IPS-18c (cell line): ENCODE results near the gene AHNAK2.
"Not testable (repeated sequence)": the region's sequence is repeated elsewhere in the genome, so short reads cannot be mapped to it uniquely, and the experiment has no call there.

Experiments used
- H3K4me3 ChIP-seq: 2 replicates; pipeline ENCODE4 v1.7.0; 2013; ENCODE audit warnings: low read depth, mild to moderate bottlenecking, low read length, moderate library complexity; ENCODE audit not compliant: insufficient read depth
- H3K9me3 ChIP-seq: one replicate; pipeline ENCODE4 v1.6.1; 2013; ENCODE audit warnings: mild to moderate bottlenecking, low read length, moderate library complexity; ENCODE audit not compliant: control insufficient read depth, insufficient read depth

The AHNAK2 gene

DNA sequence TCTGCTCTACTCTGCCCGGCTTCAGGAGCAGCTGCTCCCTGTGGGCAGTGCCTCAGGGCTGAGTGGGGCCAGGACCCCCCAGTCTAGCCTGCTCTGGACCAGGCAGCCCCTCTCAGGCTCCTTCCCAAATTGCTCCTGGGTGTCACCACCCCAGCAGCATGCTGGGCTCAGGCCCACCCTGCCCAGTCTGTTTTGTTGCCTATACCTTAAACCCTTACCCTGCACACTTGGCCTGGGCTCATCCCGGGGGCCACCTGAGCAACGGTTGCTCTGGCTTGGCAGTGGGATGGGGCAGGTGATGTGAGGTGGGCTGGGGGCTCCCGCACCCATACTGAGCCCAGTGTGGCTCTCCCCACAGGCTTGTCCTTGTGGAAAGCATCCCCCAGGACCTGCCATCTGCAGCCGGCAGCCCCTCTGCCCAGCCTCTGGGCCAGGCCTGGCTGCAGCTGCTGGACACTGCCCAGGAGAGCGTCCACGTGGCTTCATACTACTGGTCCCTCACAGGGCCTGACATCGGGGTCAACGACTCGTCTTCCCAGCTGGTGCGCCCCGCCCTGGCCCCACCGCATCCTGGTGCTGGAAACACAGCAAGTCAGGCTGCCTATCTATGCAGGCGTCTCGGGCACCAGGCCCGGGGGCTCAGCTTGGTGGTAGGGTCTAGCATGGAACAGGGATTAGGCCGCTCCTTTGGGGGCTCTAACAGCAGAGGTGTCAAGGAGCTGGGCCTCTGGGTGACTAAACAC lies 49.6 kb downstream of the AHNAK2 start:
- H3K4me3 ChIP-seq = no peak overlapping the region
- H3K9me3 ChIP-seq = no peaks in the 10 kb centered on the region

DNA sequence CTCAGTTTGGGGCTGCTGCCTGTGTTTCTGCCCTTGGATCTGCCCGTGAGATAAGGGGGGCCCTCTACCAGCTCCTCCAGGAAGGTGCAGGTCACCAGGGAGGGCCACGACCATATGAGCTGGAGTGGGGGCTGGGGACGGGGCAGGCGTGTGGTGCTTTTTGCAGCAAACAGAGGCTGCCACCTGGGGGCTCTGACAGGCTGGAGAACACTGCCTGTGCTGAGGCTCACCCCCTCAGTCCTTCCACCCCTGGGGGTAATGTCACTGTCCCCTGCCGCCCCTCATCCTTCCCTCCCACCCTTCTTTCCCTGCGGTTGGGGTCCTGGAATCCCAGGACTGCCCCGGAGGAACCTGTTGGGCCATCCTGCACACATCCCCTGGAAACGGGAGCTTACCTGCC lies 50.3 kb downstream of the AHNAK2 start:
- H3K4me3 ChIP-seq = no peak overlapping the region
- no peaks in the 10 kb centered on the region for H3K9me3 ChIP-seq

DNA sequence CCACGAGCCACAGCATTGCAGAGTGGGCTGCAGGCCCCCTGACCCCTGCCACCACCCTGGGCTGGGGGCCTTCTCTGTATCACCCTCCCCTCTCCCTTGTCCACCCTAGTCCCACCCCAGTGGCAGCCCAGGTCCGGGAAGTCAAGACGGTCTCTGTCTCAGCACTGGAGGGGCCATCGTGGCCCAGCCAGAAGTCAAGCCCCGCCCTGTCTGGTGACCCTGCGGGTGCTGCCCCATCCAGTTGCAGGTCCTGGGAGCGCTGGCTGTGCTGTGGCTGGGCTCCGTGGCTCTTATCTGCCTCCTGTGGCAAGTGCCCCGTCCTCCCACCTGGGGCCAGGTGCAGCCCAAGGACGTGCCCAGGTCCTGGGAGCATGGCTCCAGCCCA lies 50.8 kb downstream of the AHNAK2 start:
- no peak overlapping the region for H3K4me3 ChIP-seq
- H3K9me3 ChIP-seq = no peaks in the 10 kb centered on the region

DNA sequence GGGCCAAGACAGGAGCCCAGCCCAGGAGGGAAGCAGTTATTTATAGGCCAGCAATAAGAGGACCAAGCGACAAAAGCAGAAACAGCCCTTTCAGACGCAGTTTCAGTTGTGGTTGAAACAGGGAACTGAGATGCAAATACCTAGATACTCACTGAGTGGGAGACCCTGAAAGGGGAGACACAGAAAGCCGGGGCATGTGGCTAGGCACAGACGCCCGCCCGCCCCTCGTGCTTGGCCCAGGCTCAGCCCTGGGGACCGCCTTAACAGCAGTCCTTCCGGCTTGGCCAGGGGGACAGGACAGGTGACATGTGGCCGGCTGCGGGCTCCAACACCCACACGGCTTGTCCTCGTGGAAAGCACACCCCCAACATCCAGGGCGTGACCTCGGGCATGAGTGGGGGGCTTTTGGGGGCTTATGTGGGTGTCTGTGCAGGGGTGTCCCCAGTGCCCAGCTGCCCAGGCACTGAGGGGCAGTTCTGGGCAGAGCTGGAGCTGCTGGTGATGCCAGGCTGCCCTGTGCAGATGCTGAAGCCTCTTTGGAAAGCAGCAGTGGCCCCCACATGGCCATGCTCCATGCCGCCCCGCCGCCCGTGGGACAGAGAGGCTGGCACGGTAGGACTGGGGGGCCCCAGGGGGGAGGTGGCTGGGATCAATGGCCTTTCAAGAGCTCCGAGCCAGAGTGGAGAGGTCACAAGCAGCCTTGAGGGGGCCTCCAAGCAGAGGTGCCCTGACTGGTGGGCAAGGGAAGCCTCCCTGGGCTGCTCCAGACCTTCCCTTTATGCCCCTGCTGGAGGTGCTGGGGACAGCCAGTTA lies 51.3 kb downstream of the AHNAK2 start:
- Histone ChIP-seq H3K9me3 (no peaks in the 10 kb centered on the region), H3K4me3 (no peak overlapping the region)

DNA sequence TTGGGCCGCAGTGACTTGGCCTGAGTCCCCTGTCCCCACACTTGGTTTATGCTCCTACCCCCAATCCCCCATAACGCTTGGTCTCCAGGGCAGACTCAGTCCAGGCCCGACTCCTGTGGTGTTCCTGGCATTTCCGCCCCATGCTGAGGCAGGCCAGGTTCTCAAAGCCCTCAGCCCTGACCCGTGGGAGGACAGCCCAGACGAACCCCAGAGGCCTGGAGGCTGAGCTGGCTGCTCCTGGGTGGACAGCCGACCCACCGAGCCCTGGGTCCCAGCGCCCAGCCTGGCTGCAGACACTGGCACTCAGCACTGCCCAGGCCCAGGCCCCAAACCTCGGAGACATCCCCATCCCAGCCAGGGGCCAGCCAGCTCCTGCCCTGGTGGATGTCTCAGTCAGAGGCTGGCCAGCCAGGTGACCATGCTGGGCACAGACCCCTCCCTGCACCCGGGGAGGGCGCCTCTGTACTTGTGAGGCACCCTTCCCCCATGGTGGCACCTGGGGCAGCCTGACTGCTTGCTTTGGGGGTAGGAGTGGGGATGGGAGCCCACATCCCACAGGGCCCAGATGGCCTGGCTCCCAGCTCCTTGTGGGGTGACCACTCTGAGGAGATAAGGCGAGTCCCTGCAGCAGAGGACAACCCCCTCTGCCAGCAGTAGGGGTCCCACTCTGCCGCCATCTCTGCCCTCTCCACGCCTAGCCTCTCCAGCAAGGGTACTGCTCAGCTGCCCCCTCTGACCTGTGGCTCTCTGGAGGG lies 52.1 kb downstream of the AHNAK2 start:
- no peak overlapping the region for H3K4me3 ChIP-seq

DNA sequence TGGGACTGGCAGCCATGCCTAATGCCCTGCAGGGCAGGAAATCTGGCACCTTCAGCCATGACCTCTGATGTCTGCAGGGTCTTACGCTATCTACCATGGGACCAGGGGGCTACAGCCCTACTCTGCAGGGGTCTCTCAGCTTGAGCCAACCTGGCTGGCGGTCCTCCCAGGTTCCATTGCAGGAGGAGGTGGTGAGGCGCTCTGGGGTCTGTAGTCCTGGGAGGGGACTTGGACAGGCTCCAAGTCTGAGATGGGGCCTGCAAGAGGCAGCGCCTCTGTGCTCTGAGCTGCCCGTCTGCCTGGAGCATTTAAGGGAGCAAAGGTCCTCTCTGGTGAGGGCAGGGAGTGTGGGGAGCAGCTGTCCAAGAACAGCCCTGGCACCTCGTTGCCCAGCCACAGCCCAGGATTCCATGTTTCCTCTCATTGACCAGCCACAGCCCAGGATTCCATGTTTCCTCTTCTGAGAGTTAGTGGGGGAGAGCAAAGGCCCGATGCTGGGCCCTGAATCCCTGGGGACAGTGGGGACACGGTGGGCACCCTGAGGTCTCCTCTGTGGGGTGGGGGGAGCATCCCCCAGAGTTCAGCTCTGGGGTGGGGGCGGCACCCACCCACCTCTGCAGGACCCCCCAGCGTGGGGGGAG lies 52.8 kb downstream of the AHNAK2 start:
- H3K9me3 ChIP-seq = no peaks in the 10 kb centered on the region

More for the DNA sequence above, 52.1 kb downstream of the AHNAK2 start:
- no peaks in the 10 kb centered on the region for H3K9me3 ChIP-seq

DNA sequence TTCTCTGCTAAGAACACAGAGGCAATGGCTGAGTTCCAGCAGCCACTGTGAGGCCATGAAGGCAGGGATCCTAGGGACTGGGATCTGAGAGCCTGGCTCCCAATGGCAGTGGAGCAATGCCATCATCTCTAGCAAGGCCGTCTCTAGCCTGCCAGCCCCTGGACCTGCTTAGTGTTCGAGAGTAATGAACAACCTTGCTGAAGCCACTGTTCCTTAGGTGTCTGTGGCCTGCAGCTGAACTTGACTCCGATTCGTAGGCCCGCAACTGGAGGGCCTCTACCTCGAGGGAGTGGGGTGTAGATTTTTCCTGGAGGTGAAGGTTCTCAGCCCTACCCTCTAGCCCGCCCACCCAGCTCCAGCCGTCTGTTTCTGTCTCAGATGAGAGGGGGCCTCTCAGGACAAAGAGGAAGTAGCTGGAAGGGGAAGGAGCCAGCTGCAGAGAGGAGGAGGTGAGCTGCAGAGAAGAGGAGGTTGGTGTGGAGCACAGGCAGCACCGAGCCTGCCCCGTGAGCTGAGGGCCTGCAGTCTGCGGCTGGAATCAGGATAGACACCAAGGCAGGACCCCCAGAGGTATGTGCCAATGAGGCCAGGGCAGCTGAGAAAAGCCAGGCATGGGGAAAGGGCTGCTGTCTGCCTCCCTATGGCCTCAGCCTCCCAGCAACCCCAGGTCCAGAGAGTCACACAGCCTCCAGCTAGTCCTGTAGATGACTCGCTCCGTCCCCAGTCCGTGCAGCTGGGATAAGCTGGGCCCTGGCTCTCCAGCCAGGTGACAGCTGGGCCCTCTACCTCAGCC lies 53.6 kb downstream of the AHNAK2 start, which contains the start of gene PLD4:
PLD4 (plus strand) TSS at position 459 of the 793 bp plus-strand sequence. CDS start 2,262 bp downstream, outside the sequence.
- H3K4me3 ChIP-seq = no peak within 1 kb of the TSS
- no peaks in the 10 kb centered on the region for H3K9me3 ChIP-seq

More for the DNA sequence above, 52.8 kb downstream of the AHNAK2 start:
- H3K4me3 ChIP-seq = no peak overlapping the region

DNA sequence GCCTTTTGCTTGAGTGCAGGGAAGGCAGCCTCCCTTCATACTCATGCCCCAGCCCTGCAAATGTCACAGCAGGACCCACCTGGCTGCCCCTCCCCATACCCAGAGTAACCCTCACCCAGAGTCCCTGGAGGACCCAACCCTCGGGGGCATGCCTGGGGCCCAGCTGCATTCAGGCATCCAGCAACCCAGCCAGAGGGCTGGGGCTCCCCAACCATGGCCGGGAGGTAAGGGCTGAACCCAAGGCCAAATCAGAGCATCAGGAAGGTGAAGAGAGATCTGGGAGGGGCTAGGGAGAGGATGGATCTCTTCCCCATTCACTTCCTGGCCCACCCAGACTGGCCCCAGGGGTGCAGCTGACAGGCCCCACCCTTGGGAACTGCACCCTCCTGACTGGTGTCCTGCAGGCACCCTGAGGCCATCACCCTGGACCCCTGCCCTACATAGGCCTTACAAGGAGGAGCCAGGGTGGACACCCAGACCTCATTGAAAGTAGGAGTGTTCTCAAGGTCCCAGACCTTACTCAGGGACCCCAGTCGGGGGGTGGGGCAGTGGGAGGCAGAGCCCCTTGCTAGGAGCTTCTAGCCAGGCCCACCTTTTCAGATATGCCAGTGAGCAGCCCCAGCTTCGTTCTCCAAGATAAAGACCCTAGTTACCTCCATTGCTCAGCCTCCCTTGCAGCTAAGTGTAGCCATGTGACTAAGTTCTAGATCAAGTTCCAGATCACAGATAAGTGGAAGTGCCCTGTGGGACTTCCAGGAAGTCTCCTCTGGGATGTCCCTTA lies 54.3 kb downstream of the AHNAK2 start:
- Histone ChIP-seq H3K9me3 (no peaks in the 10 kb centered on the region), H3K4me3 (no peak overlapping the region)

DNA sequence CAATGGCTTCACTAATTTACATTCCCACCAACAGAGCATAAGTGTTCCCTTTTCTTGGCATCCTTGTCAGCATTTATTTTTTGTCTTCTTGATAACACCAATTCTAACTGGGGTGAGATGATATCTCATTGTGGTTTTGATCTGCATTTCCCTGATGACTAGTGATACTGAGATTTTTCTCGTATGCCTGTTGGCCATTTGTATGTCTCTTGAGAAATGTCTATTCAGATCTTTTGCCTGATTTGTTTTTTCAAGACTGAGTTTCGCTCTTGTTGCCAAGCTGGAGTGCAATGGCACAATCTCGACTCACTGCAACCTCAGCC lies 58.2 kb downstream of the AHNAK2 start:
- Histone ChIP-seq H3K4me3 (no peak overlapping the region), H3K9me3 (no peaks in the 10 kb centered on the region)

DNA sequence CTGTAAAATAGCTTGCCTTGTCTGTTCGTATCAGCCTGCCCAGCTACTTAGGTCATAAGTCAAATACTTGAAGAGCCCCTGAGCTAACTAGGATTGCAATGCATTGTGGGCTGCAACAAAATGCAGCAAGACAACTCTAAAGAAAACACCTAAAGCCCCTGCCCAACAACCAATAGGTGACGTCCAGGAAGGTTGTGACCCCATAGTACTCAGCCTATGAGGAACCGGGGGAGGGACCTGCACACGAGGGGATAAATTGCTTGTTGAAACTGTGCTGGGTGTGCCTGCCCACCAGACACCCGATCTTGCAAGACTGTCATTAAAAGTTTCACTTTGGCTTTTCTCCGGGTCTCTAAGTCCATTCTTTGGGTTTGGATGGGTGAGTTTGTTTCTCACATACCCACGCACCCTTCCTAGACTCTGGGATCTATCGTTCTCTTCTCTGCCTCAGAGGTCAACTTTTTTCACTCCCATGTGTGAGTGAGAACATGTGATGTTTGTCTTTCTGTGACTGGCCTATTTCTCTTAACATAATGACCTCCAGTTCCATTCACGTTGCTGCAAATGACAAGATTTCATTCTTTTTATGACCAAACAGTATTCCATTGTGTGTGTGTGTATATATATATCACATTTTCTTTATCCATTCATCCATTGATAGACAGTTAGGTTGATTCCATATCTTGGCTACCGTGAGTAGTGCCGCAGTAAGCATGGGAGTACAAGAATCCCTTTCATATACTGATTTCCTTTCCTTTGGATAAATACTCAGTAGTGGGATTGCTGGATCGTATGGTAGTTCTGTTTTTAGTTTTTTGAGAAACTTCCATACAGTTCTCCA lies 58.8 kb downstream of the AHNAK2 start:
- H3K9me3 ChIP-seq, H3K4me3 ChIP-seq: not testable (repeated sequence)

DNA sequence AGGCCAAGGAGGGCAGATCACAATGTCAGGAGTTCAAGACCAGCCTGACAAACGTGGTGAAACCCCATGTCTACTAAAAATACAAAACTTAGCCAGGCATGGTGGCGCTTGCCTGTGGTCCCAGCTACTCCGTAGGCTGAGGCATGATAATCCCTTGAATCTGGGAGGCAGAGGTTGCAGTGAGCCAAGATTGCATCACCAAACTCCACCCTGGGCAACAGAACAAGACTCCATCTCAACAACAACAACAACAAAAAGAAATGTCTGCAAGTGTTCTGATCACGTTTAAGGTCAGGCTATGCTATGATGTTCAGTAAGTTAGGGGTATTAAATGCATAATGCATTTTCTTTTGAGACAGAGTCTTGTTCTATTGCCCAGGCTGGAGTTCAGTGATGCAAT lies 60.2 kb downstream of the AHNAK2 start:
- H3K4me3 ChIP-seq = no peak overlapping the region
- no peaks in the 10 kb centered on the region for H3K9me3 ChIP-seq

DNA sequence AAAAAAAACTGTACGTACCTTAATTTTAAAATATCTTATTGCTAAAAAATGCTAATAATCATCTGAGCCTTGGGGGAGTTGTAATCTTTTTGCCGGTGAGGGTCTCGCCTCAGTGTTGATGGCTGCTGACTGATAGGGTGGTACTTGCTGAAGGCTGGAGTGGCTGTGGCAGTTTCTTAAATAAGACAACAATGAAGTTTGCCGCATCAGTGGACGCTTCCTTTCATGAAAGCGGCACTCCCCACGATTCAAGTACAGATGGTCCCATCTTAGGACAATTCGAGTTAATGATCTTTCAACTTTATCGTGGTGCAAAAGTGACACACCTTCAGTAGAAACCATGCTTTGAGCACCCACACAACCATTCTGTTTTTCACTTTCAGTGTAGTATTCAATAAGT lies 61.1 kb downstream of the AHNAK2 start:
- no peaks in the 10 kb centered on the region for H3K9me3 ChIP-seq

DNA sequence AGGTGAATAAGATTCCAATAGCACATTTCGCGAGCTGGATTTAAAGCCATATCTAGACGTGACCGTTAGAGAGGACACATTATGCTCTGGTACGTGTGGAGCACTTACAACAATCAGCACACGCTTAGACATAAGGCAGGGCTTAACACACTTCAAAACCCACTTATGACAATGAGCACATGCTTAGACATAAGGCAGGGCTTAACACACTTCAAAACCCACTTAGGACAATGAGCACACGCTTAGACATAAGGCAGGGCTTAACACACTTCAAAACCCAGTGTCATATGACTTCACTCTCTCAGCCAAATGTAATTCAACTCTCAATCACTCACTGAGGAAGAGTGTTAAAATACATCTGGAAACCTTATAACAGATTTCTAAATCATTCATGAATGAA lies 64.7 kb downstream of the AHNAK2 start:
- H3K9me3 ChIP-seq = no peaks in the 10 kb centered on the region

More for the DNA sequence above, 61.1 kb downstream of the AHNAK2 start:
- H3K4me3 ChIP-seq = no peak overlapping the region

DNA sequence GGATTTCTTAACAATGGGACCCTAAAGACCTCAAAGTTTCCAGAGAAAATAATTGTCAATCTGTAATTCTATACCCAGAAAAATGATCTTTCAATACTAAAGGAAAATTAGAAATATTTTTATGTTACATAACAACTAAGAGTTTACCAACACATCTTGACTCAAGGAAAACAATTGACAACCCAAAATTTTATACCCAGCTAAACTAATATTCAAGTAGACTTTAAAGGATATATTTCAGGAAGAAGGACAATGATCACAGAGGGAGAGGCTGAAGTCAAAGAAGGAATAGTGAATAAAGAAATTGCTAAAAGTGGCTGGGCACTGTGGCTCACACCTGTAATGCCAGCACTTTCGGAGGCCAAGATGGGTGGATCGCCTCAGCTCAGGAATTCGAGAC lies 66.1 kb downstream of the AHNAK2 start:
- Histone ChIP-seq H3K4me3 (no peak overlapping the region), H3K9me3 (no peaks in the 10 kb centered on the region)

More for the DNA sequence above, 64.7 kb downstream of the AHNAK2 start:
- H3K4me3 ChIP-seq = no peak overlapping the region

DNA sequence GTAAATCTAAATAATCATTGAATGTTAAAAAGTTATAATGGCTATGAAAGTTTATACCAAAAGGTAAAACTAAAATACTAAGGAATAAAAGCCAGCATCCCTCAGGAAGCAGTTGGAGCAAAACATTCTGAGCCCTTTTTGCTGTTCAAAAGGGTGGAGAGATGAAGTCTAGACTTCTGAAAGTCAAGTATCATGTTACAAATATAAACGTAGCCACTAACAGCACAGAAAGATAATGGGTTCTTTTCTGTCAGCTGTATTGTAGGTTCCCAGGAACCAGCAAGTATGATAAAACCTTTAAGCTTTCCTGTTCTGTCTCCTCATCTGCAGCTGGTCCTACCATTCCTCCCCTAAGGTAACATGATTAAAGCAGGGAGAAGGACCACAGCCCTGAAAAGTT lies 69.9 kb downstream of the AHNAK2 start:
- Histone ChIP-seq H3K4me3 (no peak overlapping the region), H3K9me3 (no peaks in the 10 kb centered on the region)
